ENCODE measurements around the gene DUOX1.
"Not testable (repeated sequence)": the region's sequence is repeated elsewhere in the genome, so short reads cannot be mapped to it uniquely, and the experiment has no call there.

The DUOX1 gene

GRCh38 chr15:45104170-45104569, 25.6 kb upstream of the DUOX1 start:
- DNase-seq (ENCODE audit: extremely low spot score, insufficient read length, low read depth); FAIRE-seq: not testable (repeated sequence)

GRCh38 chr15:45105586-45105985, 24.2 kb upstream of the DUOX1 start:
- DNase-seq (ENCODE audit: extremely low spot score, insufficient read length, low read depth) = no peak
- no peak for FAIRE-seq

GRCh38 chr15:45106002-45106790, 23.6 kb upstream of the DUOX1 start:
- DNase-seq (ENCODE audit: extremely low spot score, insufficient read length, low read depth) (no peak), FAIRE-seq (no peak)

DNA sequence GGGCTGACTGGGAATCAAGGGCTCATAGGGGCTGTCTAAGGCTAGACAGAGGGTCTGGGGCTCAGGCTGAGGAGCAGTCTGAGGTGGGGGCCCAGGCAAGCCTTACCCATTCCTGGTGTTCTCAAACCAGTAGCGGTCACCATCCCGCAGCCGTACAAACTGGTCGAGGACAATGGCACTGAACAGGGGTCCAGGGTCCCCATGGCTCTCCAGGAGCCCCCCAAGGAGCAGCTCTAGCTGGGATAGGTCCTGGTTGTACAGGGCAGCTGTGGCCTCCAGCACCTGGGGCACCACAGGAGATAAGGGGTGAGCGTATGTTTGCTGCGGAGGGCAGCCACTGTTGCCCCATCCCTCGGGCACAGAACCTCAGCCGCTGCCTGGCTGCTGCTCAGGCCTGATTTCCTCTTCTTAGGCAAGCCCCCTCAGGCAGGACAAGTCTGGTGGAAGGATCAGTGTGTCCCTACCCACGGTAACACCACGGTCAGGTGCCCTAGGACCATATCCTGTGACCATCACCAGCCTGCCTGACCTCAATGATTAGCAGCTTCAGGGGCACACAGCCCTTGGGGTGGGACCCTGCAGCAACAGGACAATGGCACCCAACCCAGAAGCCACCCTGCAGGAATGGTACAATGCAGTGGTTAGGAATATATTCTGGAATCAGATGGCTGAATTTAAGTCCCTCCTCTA, 21.7 kb upstream of the DUOX1 start:
- FAIRE-seq = no peak
- DNase-seq (ENCODE audit: extremely low spot score, insufficient read length, low read depth) = no peak

- FAIRE-seq = no peak
- DNase-seq (ENCODE audit: extremely low spot score, insufficient read length, low read depth) = no peak
Measured at GRCh38 chr15:45110256-45110820, 19.5 kb upstream of the DUOX1 start.

DNA sequence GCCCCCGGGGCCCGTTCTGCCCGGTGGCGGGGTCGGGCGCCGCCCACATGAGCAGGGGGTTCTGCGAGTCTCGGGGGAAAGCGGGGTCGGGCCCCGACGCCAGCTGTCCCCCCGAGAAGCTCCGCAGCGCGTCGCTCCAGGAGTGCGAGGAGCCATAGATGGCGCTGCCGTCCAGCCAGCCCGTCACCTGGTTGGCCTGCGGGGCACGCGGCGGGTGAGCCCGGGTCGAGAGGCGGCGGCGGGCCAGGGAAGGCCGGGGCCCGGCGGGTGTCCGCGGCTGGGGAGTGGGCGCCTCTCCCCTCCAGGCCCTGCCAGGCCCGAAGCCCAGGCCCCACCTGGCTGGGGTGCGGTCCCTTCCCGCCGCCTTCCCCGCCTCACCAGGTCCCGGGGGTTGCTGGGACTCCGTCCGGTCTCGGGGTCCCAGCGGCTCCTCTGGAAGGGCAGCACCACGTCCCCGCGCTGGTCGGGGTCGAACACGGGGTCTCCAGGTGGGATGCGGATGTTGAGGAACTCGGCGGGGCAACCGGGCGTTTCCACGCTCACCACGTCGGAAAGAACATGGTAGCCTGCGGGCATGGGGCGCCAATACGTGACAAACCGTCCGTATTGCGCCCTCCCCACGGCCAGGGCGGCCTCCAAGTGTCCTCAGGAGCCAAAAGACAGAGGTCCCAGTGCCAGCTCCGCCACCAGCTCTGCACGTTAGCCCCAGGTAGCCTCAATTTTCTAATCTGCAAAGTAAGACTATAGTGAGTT, 18.2 kb upstream of the DUOX1 start:
- no peak for DNase-seq (ENCODE audit: extremely low spot score, insufficient read length, low read depth)
- no peak for FAIRE-seq

DNA sequence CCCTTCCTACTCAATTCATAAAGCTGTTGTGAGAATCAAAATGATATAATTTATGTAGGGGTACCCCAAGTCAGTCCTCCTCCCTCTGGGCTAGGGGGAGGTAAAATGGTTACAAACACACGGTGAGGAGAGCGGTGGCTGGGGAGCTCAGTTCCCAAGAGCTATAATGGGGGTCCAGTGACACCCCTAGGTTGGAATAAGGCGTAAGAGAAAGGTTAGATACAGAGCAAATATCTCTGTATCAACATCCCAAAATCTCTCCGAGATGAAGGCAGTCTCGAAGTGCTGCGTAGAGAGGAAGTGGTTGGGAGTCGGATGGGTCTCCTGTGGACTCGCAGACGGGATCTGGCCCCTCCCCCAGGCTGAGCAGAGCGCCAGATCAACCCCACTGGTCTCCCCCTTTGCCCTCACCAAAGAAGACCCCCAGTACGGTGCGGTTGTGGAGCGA, 17.6 kb upstream of the DUOX1 start:
- FAIRE-seq (no peak), DNase-seq (ENCODE audit: extremely low spot score, insufficient read length, low read depth) (no peak)

GRCh38 chr15:45112591-45113379, 17.0 kb upstream of the DUOX1 start:
- DNase-seq (ENCODE audit: extremely low spot score, insufficient read length, low read depth) (no peak), FAIRE-seq (no peak)

GRCh38 chr15:45113380-45113990, 16.3 kb upstream of the DUOX1 start:
- DNase-seq (ENCODE audit: extremely low spot score, insufficient read length, low read depth) = no peak
- no peak for FAIRE-seq

DNA sequence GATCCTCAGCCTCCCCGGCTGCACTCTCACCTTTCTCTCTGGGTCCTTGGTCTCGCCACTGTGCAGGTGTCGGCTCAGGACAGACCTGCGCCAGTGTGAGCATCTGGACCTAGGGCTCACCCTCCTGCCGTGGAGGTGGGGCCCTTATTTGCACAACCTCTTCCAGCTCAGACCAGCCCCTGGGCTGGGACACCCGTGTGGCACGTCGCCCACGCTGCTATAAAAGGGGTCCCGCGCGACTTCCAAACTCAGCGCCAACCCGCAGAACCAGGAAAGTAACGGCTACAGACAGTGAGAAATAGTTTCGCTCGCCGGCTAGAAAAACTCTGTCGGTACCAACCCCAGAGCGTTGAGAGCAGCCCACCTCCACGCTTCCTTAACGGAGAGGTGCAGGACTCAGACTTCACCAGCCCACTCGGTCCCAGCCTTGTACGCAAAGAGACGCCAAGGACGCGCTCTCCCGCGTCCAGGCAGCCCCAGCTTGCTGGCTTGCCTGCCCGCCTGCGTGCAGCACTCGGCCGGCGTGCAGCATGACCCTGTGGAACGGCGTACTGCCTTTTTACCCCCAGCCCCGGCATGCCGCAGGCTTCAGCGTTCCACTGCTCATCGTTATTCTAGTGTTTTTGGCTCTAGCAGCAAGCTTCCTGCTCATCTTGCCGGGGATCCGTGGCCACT, 15.6 kb upstream of the DUOX1 start, which contains the start of the genes DUOX2 and DUOXA2:
Gene DUOX2, minus strand, starts transcription at position 97 of the 675 bp plus-strand sequence. CDS start 761 bp downstream, outside the sequence.
Gene DUOXA2, plus strand, starts transcription at position 251 of the 675 bp plus-strand sequence. Its CDS starts 280 bp downstream, at position 531.
- no peak for DNase-seq (ENCODE audit: extremely low spot score, insufficient read length, low read depth)
- FAIRE-seq = no peak

- FAIRE-seq (no peak), DNase-seq (ENCODE audit: extremely low spot score, insufficient read length, low read depth) (no peak)
Measured at GRCh38 chr15:45114751-45115085, 15.1 kb upstream of the DUOX1 start.

GRCh38 chr15:45115312-45115820, 14.4 kb upstream of the DUOX1 start:
- FAIRE-seq = no peak

GRCh38 chr15:45116006-45116481, 13.8 kb upstream of the DUOX1 start:
- FAIRE-seq (no peak), DNase-seq (ENCODE audit: extremely low spot score, insufficient read length, low read depth) (no peak)

More at GRCh38 chr15:45115312-45115820, 14.4 kb upstream of the DUOX1 start:
- DNase-seq (ENCODE audit: extremely low spot score, insufficient read length, low read depth) = no peak

DNA sequence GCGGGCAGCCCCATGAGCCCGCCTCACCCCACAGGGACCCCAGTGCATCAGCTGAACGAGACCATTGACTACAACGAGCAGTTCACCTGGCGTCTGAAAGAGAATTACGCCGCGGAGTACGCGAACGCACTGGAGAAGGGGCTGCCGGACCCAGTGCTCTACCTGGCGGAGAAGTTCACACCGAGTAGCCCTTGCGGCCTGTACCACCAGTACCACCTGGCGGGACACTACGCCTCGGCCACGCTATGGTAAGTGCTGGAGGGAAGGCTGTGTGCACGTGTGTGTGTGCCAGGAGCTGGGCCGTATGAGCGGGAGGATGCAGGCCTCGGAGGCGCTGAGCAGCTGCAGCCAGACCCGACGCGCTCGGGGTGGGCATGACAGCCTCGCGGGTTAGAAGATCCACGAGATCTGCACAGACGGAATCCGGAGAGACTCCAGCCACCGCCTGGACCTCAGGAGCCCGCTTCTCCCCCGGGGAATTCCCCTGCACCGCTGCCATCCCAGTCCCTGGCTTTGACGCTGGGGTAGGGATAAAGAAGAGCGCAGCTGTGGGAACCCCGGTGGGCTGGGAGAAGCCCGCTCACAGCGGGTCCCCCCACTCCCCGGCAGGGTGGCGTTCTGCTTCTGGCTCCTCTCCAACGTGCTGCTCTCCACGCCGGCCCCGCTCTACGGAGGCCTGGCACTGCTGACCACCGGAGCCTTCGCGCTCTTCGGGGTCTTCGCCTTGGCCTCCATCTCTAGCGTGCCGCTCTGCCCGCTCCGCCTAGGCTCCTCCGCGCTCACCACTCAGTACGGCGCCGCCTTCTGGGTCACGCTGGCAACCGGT, 13.1 kb upstream of the DUOX1 start:
- FAIRE-seq = no peak
- DNase-seq (ENCODE audit: extremely low spot score, insufficient read length, low read depth) = no peak

GRCh38 chr15:45117308-45118130, 12.3 kb upstream of the DUOX1 start:
- FAIRE-seq (no peak), DNase-seq (ENCODE audit: extremely low spot score, insufficient read length, low read depth) (no peak)

DNA sequence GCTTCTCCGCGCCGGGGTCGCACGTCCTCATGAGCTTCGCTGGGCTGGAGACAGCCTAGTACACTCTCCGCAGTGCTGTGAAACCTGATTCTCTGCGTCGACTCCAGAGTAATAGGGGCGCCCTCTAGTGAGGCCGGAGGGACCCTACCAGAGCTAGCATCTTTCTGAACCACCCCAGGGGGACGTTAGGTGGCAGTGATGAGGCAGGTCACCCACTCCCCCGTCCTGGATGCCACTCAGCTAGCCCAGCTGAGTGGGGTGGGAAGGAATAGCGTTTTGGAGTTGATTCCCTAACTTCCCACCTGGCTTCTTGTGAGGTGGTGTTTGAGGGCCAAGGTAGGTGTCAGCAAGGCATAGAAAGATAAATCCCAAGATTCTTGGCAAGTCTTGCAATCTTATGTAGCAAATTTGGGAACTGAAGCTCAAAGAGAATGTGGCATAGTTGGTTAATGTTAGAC, 11.6 kb upstream of the DUOX1 start:
- DNase-seq (ENCODE audit: extremely low spot score, insufficient read length, low read depth) = peak; percentile 71
- peak; percentile 92 for FAIRE-seq

Data from GM18507 (cell line).